ENCODE measurements around the gene RSBN1L. TPM values are rescaled to one million over a fixed set of nuclear protein-coding genes. Genes with fewer than 3 reads are reported as not detected.

The RSBN1L gene
- total and polyA plus RNA-seq, 2 of the 8 experiments (the other 6 are each of a cell fraction or from before 2014, with no cell fraction given): 4.1 to 22.1 TPM

DNA sequence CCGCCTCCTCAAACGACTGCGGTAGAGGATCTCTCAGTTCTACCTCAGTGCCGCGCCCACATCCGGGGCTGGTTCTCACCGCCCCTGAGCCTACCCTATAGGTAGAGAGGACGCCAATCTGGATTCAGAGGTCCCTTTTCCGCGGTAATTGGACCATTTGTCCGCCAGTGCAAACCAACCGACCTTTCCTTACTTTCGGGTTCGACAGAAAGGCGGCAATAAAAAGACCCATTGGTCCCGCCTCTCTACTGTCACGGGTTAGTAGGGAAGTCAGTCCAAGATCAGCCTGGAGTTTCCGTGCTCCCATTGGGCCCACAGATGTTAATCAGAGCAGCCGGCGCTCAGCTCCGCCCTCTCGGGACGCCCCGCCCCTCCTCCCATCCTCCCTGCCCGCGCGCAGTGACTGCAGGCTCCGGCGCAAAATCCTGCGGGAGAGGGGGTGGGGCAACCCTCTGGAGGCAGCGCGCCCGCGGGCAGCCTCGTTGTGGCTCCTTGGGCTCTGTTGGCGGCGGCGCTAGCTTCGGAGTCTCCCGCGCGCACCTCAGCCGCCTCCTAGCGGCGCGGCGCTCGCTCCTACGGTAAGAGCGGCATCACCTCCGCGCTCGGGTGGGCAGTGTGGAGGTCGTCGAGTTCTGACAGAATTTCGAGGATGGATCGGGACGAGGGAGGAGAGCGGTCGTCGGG lies 102.3 kb downstream of the RSBN1L start, which contains the start of the genes PHTF2 and TMEM60:
Gene PHTF2, plus strand, starts transcription at position 380 of the 684 bp plus-strand sequence.
Gene TMEM60, minus strand, starts transcription at position 41 of the 684 bp plus-strand sequence. CDS start 4,061 bp downstream, outside the sequence.
- Histone ChIP-seq H3K79me1 (ENCODE audit: low read depth, low read length) (0 out of 2 replicates have a peak, but pooled peaks cover 3% of the 10 kb centered on the region), H3K9ac (replicated peaks in 1 of 4; ENCODE audit: extremely low read depth in 1 of 4, low read depth in 3 of 4, low read length in 3 of 4) (peak within 1 kb of the TSS; percentile 67 to 85 (median 83)), H2BK20ac (ENCODE audit: low read length) (no peak within 1 kb of the TSS), H2AK5ac (ENCODE audit: low read depth, low read length) (no peak within 1 kb of the TSS), H3K27ac (ENCODE audit: low read depth, low read length) (peak within 1 kb of the TSS; percentile 64), H3K23ac (ENCODE audit: insufficient read length) (no peak within 1 kb of the TSS), H3K23me2 (ENCODE audit: low read depth, low read length) (peaks cover 3% of the 10 kb centered on the region), H2BK5ac (ENCODE audit: low read depth, low read length) (peak within 1 kb of the TSS; percentile 93), H3K14ac (ENCODE audit: insufficient read length) (no peak within 1 kb of the TSS), H3K79me2 (ENCODE audit: control insufficient read depth in 1 of 2, insufficient read depth in 2 of 2, low read length in 2 of 2) (peaks cover 0 to 44% of the 10 kb centered on the region in 2 experiments; a peak in 2 of 4 replicates), H3K4me3 (ENCODE audit: extremely low read depth in 1 of 4, insufficient read depth in 2 of 4, low read depth in 3 of 4, low read length in 4 of 4) (peak within 1 kb of the TSS; percentile 81 to 89 (median 84)), H3K4me1 (replicated peaks in 1 of 4; ENCODE audit: control insufficient read depth in 3 of 4, insufficient read depth in 4 of 4, low read length in 3 of 4) (peaks cover 0 to 2% (median 2%) of the 10 kb centered on the region in 4 experiments; a peak in 3 of 7 replicates), H2BK12ac (ENCODE audit: low read depth, low read length) (no peak within 1 kb of the TSS), H3K18ac (ENCODE audit: extremely low read depth, low read length) (peak within 1 kb of the TSS; percentile 95), H4K5ac (ENCODE audit: insufficient read length, low read depth, low read length) (peak within 1 kb of the TSS; percentile 94), H3K27me3 (replicated peaks in 1 of 4; ENCODE audit: control insufficient read depth in 3 of 4, extremely low read depth in 1 of 4, insufficient read depth in 3 of 4, low read length in 3 of 4) (no peaks in the 10 kb centered on the region), H3K36me3 (ENCODE audit: control insufficient read depth in 2 of 4, insufficient read depth in 4 of 4, low read length in 3 of 4) (peaks cover 0 to 4% (median 0%) of the 10 kb centered on the region in 4 experiments; a peak in 1 of 8 replicates), H3K9me3 (ENCODE audit: insufficient read depth in 2 of 2, low read depth in 1 of 2, low read length in 1 of 2) (no peaks in the 10 kb centered on the region), H4K20me1 (replicated peaks in 1 of 2; ENCODE audit: control insufficient read depth in 1 of 2, insufficient read depth in 2 of 2, low read length in 2 of 2) (peaks cover 0 to 2% of the 10 kb centered on the region in 2 experiments), H4K8ac (ENCODE audit: extremely low read depth, insufficient read depth, low read length) (peak within 1 kb of the TSS; percentile 94; the same call in 1 of the 2 replicates), H4K91ac (replicated peaks; ENCODE audit: insufficient read length, low read length) (peak within 1 kb of the TSS; percentile 38), H3K56ac (replicated peaks; ENCODE audit: insufficient read length, low read depth, low read length) (no peak within 1 kb of the TSS), H3K4me2 (ENCODE audit: insufficient read depth in 1 of 2, low read depth in 2 of 2, low read length in 2 of 2) (peak within 1 kb of the TSS; percentile 83 to 94), H2BK120ac (replicated peaks; ENCODE audit: low read depth, low read length) (no peak within 1 kb of the TSS), H3K4ac (replicated peaks; ENCODE audit: insufficient read length, low read depth, low read length) (peak within 1 kb of the TSS; percentile 83), H2AFZ (ENCODE audit: low read length) (peak within 1 kb of the TSS; percentile 64; the same call in 1 of the 2 replicates), H2BK15ac (ENCODE audit: low read length) (no peak within 1 kb of the TSS; the same call in 1 of the 2 replicates)
- POLR2A ChIA-PET (ENCODE audit: partially characterized antibody): interaction anchor here (0.6 to 1.9 kb wide), 9 partner anchors 10 to 260 kb away, joined by 3 to 5 read pairs (median 3); partner anchors contain the start of gene RSBN1L
- CTCF ChIA-PET (ENCODE audit: partially characterized antibody): interaction anchor here (0.6 to 1.2 kb wide), 5 partner anchors 50 to 135 kb away, joined by 3 to 6 read pairs (median 4); no protein-coding TSS in a partner anchor
- FAIRE-seq: peak; percentile 77
- 1% methylated on average over 53 of the region's 61 CpGs; no CpG with 5 or more reads in 1 of the 2 experiments for WGBS, 2 experiments (ENCODE audit: extremely low coverage in 1 of 2, insufficient coverage in 1 of 2, insufficient read length in 1 of 2, insufficient replicate concordance in 2 of 2, low coverage in 1 of 2, low lambda C conversion rate in 2 of 2, missing lambda C conversion rate in 1 of 2)
- peak; percentile 97 for DNase-seq (ENCODE audit: low read depth in 1 of 2, low spot score in 2 of 2)
- TF ChIP-seq NANOG (IDR thresholded peaks at IDR 0.05; ENCODE audit: insufficient read depth, low read depth, low read length, poor library complexity, severe bottlenecking): no peak
- no peak for TF ChIP-seq BRCA1 (IDR thresholded peaks at IDR 0.05; ENCODE audit: low read depth, low read length)
- TF ChIP-seq RFX5 (IDR thresholded peaks at IDR 0.05; ENCODE audit: borderline replicate concordance, low read depth, low read length): no peak
- TF ChIP-seq SIX5 (IDR thresholded peaks at IDR 0.05; ENCODE audit: low read depth, low read length): no peak
- TF ChIP-seq SAP30 (IDR thresholded peaks at IDR 0.05; ENCODE audit: insufficient read depth, insufficient replicate concordance, low read length): no peak
- no peak for TF ChIP-seq EZH2 (IDR thresholded peaks at IDR 0.05; ENCODE audit: low read depth, low read length, severe bottlenecking)
- TF ChIP-seq KDM1A (IDR thresholded peaks at IDR 0.05; ENCODE audit: borderline replicate concordance, low read length): no peak
- no peak for TF ChIP-seq KDM4A (IDR thresholded peaks at IDR 0.05; ENCODE audit: low read depth, low read length, severe bottlenecking)
- TF ChIP-seq CBX8 (IDR thresholded peaks at IDR 0.05; ENCODE audit: borderline replicate concordance, low read depth, low read length): no peak
- TF ChIP-seq JUN (IDR thresholded peaks at IDR 0.05; ENCODE audit: low read depth, low read length): no peak

Measured in H1 (cell line).